ENCODE measurements around the gene PARD6A.
"Not testable (repeated sequence)": the region's sequence is repeated elsewhere in the genome, so short reads cannot be mapped to it uniquely, and the experiment has no call there.

PARD6A gene

GRCh38 chr16:67667817-67668494 lies 7.2 kb downstream of the PARD6A start:
- DNase-seq: no peak

DNA sequence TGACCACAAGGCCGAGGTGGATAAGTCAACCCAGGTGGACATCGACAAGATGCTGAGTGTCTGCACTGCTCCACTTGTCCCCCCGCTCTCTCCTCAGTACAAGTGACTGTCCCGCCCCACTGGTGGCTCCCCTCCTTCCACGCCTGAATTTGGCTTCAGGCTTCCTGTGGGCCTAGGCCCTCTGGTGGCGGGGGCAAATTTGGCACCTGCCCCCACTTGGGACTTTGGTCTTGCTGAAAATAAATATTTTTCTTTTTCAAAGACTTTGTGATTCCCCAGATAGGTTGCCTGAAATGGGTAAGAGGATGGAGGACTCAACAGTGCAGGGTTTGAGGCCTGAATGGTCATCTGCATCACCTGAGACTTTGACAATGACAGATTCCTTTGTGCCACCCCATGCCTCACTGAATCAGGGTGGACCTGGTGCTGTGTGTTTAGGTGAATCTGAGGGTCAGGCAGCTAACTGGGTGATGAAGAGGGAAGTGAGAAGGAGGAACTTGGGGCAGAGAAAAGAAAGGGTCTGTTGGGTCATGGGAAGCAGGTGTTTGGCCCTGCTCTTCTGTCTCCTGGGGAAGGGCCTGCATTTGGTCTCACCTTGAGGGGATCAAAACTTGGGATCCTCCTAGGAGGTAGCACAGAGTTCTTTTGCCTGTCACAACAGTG lies 7.9 kb downstream of the PARD6A start:
- no peak for DNase-seq

DNA sequence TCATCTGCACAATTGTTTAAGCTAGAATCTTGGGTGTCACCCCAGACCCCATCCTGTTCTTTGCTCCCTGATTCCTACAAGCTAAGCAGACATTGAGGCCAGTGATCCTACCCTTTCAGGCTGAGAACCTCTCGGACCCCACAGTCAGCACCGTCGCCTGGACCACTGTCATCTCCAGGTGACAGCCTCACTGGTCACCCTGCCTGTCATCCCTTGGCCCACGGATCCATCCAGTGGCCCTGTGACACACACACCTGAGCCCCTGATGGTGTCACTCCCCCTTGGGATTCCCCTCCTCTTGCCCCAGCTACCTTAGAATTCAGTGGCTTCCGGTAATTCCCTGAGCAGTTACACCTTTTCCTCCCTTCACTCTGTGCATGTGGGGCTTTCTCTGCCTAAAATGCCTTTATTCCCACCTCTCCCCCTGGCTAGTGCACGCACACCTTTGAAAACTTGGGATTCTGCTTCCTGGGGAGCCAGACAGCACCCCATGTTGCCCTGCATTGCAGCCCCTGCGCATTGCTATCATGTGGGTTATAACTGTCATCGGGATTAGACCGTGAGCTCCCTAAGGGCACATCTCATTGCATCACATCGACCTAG lies 8.8 kb downstream of the PARD6A start:
- DNase-seq: no peak

DNA sequence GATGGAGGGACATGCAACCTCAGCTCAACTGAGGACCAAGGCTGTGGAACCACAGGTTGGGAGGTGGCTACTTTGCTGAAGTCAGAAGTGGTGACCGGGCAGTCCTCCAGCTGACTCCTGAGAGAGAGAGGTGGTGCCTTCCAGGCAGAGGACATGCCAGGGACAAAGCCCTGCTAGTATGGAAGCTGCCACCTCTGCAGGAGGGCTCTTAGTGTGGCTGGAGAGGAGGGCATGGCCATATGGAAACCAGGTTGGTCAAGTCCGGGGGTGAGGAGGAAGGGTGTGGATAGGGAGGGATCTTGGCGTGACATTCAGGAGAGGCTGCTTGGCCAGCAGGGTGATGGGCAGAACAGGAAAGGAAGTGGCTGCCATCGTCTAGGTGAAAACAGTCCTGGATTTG lies 11.5 kb downstream of the PARD6A start:
- DNase-seq: no peak

DNA sequence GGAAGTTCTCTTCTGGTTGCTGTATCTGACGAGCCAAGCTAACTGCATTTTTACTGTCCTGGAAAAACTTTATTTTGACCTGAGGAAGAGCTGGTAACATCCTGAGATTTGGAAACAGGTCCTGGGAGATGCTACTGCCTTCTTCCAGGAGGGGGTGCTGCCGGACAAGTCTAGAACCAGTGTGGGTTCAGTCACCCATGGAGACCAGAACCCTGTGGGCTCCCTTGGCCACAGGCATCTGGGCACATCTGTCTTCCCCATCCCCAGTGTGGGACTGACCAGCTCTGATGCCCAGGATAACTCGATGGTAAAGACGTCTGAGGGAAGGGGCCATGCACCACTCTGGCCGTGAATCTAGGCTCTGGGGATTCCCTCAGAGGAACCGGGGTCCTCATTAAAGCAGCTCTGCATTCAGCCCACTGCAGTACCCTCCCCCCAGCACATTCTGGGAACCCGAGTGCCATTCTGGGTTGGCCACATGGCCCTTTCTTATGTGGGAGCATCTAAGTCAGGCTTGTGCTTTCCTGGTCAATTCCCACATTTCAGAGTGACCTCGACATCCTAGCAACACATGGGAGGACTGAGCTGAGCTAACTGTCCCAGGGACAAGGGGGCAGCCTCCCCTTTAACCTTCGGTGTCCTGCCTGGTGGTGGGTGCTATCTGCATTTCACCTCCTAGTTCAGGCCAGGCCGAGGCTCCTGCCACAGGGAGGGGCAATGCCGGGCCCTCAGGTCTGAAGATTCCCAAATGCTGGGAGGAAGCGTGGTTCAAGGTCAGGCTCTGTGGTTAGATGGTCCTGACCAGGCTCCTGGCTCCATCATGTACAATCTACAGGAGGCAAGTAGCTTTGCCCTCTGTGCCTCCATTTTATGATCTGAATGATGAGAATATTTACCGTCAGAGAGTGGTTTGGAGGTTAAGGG lies 12.2 kb downstream of the PARD6A start:
- DNase-seq: no peak

DNA sequence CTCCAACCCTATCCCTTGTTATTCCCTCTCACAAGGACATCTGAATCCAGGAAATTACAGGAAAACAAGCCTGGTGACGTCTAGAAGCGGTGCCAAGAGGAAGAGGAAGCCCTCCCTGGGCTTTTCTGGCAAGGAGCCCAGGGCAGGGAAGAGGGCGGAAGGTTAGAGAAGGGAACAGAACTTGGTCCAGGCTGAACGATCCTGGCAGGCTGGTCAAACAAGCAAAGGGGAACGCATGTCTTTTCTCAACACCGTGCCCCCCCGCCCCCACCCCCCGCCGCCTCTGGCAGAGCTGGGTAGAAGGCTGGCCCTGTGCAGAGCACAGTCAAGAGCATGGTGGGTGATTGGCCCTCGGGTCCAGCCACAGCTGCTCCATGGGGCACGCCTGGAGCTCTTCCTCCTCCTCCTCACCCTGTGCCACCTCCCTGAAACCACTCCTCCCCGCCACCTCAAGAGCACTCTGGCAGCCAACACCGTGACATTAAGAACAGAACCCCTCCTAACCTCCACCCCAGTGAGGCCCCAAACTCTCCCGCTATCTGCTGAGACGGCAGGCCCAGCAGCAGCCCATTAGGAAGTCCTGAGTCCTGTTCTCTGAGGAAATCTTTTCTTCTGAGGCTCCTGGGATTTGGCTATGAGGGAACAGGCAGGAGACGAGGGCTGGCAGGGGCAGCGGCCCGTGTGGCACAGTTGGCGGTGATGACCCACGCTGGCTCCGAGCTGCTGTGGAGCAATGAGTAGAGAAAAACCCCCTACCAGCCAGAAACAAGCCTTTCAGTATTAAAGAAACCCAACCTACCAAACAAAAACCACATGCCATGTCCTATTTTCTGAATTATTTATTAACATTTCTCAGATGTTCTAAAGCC lies 13.2 kb downstream of the PARD6A start:
- no peak for DNase-seq

DNA sequence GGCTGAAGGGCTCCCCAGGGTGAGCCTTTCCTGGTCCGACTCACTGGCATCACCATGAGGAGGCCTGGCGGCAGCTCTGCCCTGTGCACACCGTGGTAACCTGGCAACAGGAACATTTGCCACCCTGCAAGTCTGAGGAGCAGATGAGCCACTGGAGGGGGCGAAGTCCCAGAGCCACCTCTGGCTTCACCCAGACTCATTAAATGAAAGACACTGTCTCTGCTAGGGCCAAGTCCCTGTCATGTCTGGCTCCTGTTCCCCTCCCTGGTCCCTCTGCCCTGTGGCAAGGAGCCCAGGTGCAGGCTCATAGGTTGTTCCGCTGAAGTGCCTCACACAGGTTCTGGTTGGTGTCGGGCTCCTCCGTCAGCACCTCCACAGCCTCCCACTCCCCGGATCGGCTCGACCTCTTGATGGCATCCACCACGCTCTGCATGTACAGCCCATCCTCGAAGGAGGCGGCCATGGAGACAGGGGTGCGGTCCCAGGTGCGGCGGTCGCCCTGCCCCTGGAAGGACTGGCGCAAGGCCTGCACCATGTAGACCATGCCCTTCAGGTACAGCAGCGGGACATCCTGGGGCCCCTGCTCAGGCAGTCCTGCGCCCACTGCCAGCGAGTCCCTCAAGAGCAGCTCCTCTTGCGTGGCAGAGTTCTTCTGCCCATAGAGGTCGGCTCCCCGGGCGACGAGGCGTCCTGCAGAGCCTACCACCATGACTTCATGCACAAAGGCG lies 14.3 kb downstream of the PARD6A start:
- DNase-seq: no peak

DNA sequence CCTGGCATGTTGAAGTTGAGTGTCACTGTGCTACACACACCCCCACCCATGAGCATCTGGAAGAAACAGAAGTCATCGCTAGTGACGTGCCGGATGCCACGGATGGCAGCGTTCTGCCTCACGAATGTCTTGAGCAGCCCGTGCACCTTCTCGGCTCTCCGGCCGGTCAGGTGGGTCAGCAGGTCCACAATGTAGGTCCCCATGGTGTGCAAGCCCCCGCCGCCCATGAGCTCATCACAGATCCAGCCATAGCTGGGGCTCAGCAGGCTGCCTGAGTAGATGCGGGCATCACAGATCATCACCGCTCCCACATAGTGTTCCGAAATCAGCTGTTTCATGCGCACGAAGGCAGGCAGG lies 14.8 kb downstream of the PARD6A start:
- no peak for DNase-seq

GRCh38 chr16:67675999-67676398 lies 15.2 kb downstream of the PARD6A start:
- no peak for DNase-seq

DNA sequence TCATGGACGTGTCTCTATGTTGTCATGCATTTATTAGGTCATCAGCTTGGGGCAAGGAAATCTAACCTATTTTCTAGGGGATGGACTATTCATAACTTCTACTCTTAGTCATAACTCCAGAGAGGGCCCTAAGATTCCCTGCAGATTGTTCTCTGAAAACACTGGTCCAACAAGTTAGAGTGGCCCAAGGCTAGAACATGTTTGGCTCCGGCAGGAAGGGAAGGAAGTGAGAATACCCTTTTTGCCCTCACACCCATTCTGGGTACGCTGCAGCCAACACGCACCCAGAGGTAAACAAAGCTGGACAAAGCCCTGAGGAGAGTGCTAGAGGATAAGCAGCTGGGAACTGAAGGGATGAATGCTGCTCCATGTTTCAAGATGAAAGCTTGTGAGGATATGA lies 15.8 kb downstream of the PARD6A start:
- no peak for DNase-seq

DNA sequence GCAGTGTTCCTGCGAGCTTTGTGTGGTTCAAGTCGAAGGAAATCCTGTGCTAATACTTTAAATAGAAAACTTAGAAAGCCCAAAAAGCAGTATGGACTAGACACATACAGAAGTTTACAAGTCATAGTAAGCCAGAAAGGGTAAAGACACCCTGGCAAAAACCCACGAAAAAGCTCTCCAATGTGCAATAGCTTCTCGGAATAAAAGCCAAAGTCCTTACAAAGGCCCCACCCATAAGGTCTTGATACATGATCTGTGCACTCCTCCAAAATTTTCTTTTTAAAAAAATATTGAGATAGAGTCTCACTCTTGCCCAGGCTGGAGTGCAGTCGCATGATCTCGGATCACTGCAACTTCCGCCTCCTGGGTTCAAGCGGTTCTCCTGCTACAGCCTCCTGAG lies 16.2 kb downstream of the PARD6A start:
- DNase-seq: no peak

GRCh38 chr16:67677712-67678111 lies 17.0 kb downstream of the PARD6A start:
- no peak for DNase-seq

- DNase-seq: no peak
Observed at GRCh38 chr16:67678354-67679023, 17.7 kb downstream of the PARD6A start.

DNA sequence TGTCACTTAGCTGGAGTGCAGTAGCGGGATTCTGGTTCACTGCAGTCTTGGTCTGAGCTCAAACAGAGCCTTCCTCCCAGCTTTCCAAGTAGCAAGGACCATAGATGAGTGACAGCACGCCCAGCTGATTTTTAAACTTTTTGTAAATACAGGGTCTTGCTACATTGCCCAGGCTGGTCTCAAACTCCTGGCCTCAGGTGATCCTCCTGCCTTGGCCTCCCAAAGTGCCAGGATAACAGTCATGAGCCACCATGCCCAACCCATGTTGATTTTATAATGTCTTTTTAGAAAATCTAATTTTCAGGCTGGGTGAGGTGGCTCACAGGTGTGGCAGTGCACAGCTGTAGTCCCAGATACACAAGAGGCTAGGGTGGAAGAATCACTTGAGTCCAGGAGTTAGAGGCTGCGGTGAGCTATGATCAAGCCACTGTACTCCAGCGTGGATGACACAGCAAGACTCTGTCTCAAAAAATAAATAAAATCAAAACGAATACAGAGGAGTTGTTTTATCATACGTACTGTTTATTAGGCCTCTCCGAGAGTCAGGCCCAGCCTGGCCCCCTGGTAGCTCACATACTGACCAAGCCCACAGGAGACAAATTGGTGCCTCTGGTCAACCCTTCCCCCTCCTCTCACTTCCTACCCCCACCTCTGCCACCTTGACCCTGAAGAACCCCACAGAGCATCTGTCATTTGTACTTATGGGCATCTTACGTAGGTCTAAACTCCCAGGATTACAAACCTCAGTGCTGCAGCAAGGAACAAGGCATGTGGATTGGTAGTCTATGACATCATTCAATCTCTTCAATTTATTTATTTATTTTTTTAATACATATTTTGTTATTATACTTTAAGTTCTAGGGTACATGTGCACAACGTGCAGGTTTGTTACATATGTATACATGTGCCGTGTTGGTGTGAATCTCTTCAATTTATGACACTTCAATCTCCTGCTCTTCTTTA lies 19.5 kb downstream of the PARD6A start:
- DNase-seq: no peak

- DNase-seq: no peak
Observed at GRCh38 chr16:67683767-67684166, 23.0 kb downstream of the PARD6A start.

DNA sequence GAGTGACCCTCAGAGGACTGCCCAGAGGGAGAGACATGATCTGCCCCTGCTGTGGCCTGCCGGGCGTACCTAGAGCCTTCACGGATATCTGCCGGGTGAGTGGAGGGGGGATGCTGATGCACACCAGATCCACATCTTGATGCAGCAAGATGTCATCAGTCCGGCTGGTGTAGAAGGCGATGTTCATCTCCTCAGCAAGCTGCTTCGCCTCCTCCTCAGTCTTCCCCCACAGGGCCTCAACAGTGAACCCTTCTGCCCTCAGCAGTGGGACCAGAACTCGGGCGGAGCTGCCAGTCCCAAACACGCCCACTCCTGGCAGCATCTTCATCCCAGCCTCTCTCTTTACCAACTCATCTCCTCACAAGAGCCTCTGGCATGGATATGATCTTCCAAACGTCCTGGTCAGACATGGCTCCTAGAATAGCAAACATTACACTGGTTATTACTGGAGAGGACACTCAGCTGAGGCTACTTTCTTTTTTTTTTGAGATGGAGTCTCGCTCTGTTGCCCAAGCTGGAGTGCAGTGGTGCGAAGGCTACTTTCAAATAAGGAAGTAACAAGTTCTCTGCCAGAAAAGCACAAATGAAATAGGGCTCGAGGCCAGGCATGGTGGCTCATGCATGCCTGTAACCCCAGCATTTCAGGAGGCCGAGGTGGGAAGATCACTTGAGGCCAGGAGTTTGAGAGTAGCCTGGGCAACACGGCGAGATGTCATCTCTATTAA lies 24.8 kb downstream of the PARD6A start:
- DNase-seq: no peak

DNA sequence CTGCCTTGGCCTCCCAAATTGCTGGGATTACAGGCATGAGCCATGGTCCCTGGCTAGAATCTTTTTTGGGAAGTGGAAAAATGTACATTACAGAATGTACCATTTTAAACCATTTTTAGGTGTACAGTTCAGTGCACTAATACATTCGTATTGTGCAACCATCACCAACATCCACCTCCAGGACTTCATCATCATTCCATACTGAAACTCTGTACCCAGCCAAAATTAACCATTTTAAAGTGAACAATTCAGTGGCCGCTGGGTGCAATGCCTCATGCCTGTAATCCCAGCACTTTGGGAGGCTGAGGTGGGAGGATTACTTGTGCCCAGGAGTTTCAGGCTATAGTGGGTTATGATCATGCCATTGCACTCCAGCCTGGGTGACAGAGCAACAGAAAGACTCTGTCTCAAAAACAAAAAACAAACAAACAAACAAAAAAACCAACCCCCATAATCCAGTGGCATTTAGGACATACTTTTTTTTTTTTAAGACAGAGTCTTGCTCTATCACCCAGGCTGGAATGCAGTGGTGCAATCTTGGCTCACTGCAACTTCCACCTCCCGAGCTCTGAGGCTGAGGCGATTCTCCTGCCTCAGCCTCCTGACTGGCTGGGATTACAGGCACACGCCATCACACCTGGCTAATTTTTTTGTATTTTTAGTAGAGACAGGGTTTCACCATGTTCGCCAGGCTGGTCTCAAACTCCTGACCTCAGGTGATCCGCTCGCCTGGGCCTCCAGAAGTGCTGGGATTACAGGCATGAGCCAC lies 32.9 kb downstream of the PARD6A start:
- not testable (repeated sequence) for DNase-seq

DNA sequence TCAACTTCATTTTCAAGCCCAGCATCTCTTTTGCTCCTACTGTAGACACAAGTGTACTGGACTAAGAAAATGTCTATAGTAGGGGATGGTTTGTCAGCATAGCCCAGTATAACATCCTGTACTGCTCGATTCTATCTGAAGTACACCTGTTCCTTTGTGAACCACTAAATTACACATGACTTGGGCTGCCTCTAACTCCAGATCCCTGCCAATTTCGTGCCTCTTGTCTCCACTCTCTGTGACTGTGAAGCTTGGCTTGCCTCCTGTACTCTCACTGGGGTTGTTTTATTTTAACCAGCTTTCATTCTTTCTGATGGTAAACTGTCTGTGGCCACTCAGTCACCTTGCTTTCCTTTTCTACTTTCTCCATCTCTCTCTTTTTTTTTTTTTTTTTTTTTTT lies 33.9 kb downstream of the PARD6A start:
- no peak for DNase-seq

Measured in cortex of kidney (tissue), 1 donor.